Superior temporal gyrus (tissue), 1 donor: ENCODE measurements around the gene PKDCC.
A peak's percentile ranks its signal among the peaks of the same experiment; 100 is the strongest.

Experiments used
- DNase-seq: peaks from one replicate; pipeline ENCODE4 v3.0.0-alpha.2; 2016; ENCODE audit errors: extremely low spot score

The PKDCC gene

GRCh38 chr2:42087137-42087856, 39.5 kb downstream of the PKDCC start:
- DNase-seq, result peak; percentile 45

GRCh38 chr2:42087857-42088195, 40.0 kb downstream of the PKDCC start:
- DNase-seq, result no peak

GRCh38 chr2:42089340-42089925, 41.6 kb downstream of the PKDCC start:
- no peak for DNase-seq

GRCh38 chr2:42090216-42090615, 42.4 kb downstream of the PKDCC start:
- no peak for DNase-seq

GRCh38 chr2:42091671-42092070, 43.9 kb downstream of the PKDCC start:
- no peak for DNase-seq

- DNase-seq, result peak; percentile 68
These were observed 44.5 kb downstream of the PKDCC start for GRCh38 chr2:42092084-42092996.

GRCh38 chr2:42094114-42094513, 46.3 kb downstream of the PKDCC start:
- no peak for DNase-seq

- DNase-seq, result peak; percentile 95
These were observed 48.1 kb downstream of the PKDCC start for GRCh38 chr2:42095923-42096408.

- no peak for DNase-seq
These were observed 49.2 kb downstream of the PKDCC start for GRCh38 chr2:42096869-42097591.

- no peak for DNase-seq
These were observed 51.0 kb downstream of the PKDCC start for GRCh38 chr2:42098571-42099437.

GRCh38 chr2:42099438-42100173, 51.8 kb downstream of the PKDCC start:
- DNase-seq, result no peak

- DNase-seq, result no peak
These were observed 52.9 kb downstream of the PKDCC start for GRCh38 chr2:42100683-42101205.

- DNase-seq, result no peak
These were observed 53.6 kb downstream of the PKDCC start for GRCh38 chr2:42101206-42102023.

GRCh38 chr2:42102024-42102590, 54.3 kb downstream of the PKDCC start:
- no peak for DNase-seq

GRCh38 chr2:42102591-42103450, 55.0 kb downstream of the PKDCC start:
- DNase-seq, result no peak

- DNase-seq, result no peak
These were observed 56.0 kb downstream of the PKDCC start for GRCh38 chr2:42103829-42104228.

- no peak for DNase-seq
These were observed 56.8 kb downstream of the PKDCC start for GRCh38 chr2:42104621-42105020.
